Fibroblast of pulmonary artery (primary cell): Measurements from ENCODE around the gene FLVCR2.

Source experiments
- DNase-seq: peaks from one replicate; pipeline ENCODE4 v3.0.0-alpha.2; 2010; ENCODE audit warnings: low read depth
- H3K4me3 ChIP-seq: replicated peaks from 2 replicates; pipeline ENCODE4 v1.5.1; 2011; ENCODE audit warnings: low read depth, mild to moderate bottlenecking, control low read depth, low read length, moderate library complexity
- CTCF ChIP-seq: IDR thresholded peaks from 2 replicates; pipeline ENCODE4 v1.5.1; 2011; ENCODE audit warnings: mild to moderate bottlenecking, control low read depth, low read length, inconsistent platforms; ENCODE audit errors: missing control alignments

Gene FLVCR2

GRCh38 chr14:75626863-75627262 lies 48.4 kb downstream of the FLVCR2 start:
- no peak for DNase-seq
- no peak overlapping the region for H3K4me3 ChIP-seq
- TF ChIP-seq CTCF = no peak

- DNase-seq = no peak
- H3K4me3 ChIP-seq = no peak overlapping the region
Observed at GRCh38 chr14:75627406-75627805, 49.0 kb downstream of the FLVCR2 start.

GRCh38 chr14:75628816-75629215 lies 50.4 kb downstream of the FLVCR2 start:
- TF ChIP-seq CTCF = no peak
- H3K4me3 ChIP-seq = no peak overlapping the region
- no peak for DNase-seq

More at GRCh38 chr14:75627406-75627805, 49.0 kb downstream of the FLVCR2 start:
- no peak for TF ChIP-seq CTCF

GRCh38 chr14:75630695-75631452 lies 52.5 kb downstream of the FLVCR2 start:
- no peak overlapping the region for H3K4me3 ChIP-seq
- DNase-seq = no peak
- TF ChIP-seq CTCF = no peak

- peak; percentile 39 for DNase-seq
- TF ChIP-seq CTCF = no peak
- H3K4me3 ChIP-seq = no peak overlapping the region
Observed at GRCh38 chr14:75631453-75631831, 53.0 kb downstream of the FLVCR2 start.

- H3K4me3 ChIP-seq = no peak overlapping the region
- TF ChIP-seq CTCF = no peak
- DNase-seq = no peak
Observed at GRCh38 chr14:75634848-75635247, 56.4 kb downstream of the FLVCR2 start.
